Panc1 (cell line): ENCODE results near the gene SRSF10.

Experiments used
- POLR2AphosphoS5 ChIP-seq: IDR thresholded peaks from 2 replicates; pipeline ENCODE4 v1.6.1; 2012; ENCODE audit warnings: mild to moderate bottlenecking, low read depth, low read length, moderate library complexity
- SIN3A ChIP-seq: IDR thresholded peaks from 2 replicates; pipeline ENCODE4 v1.6.1; 2012; ENCODE audit warnings: low read depth, mild to moderate bottlenecking, low read length, moderate library complexity, borderline replicate concordance; ENCODE audit not compliant: insufficient read depth
- TCF7L2 ChIP-seq: IDR thresholded peaks from 2 replicates; pipeline ENCODE4 v1.6.1; 2011; ENCODE audit warnings: mild to moderate bottlenecking, low read depth, low read length, inconsistent platforms
- TF ChIP-seq, protein P1 (sequence below): fragments of 450-650 bp; IDR thresholded peaks from 2 replicates; pipeline ENCODE4 v1.5.1; 2017; ENCODE audit warnings: mild to moderate bottlenecking
- TF ChIP-seq, protein P2 (sequence below), 2 experiments: IDR thresholded peaks; 2 replicates each; pipeline ENCODE4 v1.6.1; 2011 to 2012; ENCODE audit warnings: low read depth in 2 of 2, control low read depth in 1 of 2, low read length in 1 of 2, mild to moderate bottlenecking in 1 of 2, moderate library complexity in 1 of 2; ENCODE audit not compliant: insufficient read depth in 1 of 2

DNA sequence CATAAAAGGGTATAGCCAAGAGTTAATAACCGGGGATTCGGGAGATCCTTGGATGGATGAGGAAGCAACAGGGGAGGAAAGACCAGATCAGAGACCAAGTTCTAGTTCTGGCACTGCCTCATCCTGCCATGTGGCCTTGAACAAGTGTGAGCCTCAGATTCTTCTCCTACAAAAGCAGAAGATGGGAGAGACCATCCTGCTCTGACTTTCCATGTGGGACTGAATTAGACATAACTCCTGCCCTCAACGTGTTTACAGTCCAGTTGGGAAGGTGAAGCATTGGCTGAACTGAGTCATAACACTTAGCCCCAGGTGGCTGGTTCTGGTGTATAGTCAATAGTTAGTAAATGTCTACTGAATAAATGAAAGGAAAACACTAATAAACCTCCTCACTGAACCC is 54.8 kb downstream of the SRSF10 start:
- TF ChIP-seq, protein P1, sequence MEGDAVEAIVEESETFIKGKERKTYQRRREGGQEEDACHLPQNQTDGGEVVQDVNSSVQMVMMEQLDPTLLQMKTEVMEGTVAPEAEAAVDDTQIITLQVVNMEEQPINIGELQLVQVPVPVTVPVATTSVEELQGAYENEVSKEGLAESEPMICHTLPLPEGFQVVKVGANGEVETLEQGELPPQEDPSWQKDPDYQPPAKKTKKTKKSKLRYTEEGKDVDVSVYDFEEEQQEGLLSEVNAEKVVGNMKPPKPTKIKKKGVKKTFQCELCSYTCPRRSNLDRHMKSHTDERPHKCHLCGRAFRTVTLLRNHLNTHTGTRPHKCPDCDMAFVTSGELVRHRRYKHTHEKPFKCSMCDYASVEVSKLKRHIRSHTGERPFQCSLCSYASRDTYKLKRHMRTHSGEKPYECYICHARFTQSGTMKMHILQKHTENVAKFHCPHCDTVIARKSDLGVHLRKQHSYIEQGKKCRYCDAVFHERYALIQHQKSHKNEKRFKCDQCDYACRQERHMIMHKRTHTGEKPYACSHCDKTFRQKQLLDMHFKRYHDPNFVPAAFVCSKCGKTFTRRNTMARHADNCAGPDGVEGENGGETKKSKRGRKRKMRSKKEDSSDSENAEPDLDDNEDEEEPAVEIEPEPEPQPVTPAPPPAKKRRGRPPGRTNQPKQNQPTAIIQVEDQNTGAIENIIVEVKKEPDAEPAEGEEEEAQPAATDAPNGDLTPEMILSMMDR: no peak
- TF ChIP-seq POLR2AphosphoS5: no peak
- TF ChIP-seq, protein P2, sequence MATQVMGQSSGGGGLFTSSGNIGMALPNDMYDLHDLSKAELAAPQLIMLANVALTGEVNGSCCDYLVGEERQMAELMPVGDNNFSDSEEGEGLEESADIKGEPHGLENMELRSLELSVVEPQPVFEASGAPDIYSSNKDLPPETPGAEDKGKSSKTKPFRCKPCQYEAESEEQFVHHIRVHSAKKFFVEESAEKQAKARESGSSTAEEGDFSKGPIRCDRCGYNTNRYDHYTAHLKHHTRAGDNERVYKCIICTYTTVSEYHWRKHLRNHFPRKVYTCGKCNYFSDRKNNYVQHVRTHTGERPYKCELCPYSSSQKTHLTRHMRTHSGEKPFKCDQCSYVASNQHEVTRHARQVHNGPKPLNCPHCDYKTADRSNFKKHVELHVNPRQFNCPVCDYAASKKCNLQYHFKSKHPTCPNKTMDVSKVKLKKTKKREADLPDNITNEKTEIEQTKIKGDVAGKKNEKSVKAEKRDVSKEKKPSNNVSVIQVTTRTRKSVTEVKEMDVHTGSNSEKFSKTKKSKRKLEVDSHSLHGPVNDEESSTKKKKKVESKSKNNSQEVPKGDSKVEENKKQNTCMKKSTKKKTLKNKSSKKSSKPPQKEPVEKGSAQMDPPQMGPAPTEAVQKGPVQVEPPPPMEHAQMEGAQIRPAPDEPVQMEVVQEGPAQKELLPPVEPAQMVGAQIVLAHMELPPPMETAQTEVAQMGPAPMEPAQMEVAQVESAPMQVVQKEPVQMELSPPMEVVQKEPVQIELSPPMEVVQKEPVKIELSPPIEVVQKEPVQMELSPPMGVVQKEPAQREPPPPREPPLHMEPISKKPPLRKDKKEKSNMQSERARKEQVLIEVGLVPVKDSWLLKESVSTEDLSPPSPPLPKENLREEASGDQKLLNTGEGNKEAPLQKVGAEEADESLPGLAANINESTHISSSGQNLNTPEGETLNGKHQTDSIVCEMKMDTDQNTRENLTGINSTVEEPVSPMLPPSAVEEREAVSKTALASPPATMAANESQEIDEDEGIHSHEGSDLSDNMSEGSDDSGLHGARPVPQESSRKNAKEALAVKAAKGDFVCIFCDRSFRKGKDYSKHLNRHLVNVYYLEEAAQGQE (IDR thresholded peaks at IDR 0.05; ENCODE audit: insufficient read depth in 1 of 2, low read depth in 2 of 2, low read length in 1 of 2): no peak
- TF ChIP-seq SIN3A: no peak
- TF ChIP-seq TCF7L2: no peak
